H4 (cell line): Measurements from ENCODE around the gene TRPV5. TPM values are rescaled to one million over a fixed set of nuclear protein-coding genes. Genes with fewer than 3 reads are reported as not detected.

Source experiments
- DNase-seq: peaks from one replicate; pipeline ENCODE4 v3.0.0-alpha.2; 2015; ENCODE audit warnings: low spot score
- total RNA-seq: library from RNA; depleted of rRNA; stranded (reverse); fragments of >200 nt; shearing (Covaris generic); gene quantifications from 2 replicates; pipeline ENCODE4 v1.2.3, GENCODE V29; 2014

Gene TRPV5
- total RNA-seq, 1 experiment from 2014 or later = not detected

DNA sequence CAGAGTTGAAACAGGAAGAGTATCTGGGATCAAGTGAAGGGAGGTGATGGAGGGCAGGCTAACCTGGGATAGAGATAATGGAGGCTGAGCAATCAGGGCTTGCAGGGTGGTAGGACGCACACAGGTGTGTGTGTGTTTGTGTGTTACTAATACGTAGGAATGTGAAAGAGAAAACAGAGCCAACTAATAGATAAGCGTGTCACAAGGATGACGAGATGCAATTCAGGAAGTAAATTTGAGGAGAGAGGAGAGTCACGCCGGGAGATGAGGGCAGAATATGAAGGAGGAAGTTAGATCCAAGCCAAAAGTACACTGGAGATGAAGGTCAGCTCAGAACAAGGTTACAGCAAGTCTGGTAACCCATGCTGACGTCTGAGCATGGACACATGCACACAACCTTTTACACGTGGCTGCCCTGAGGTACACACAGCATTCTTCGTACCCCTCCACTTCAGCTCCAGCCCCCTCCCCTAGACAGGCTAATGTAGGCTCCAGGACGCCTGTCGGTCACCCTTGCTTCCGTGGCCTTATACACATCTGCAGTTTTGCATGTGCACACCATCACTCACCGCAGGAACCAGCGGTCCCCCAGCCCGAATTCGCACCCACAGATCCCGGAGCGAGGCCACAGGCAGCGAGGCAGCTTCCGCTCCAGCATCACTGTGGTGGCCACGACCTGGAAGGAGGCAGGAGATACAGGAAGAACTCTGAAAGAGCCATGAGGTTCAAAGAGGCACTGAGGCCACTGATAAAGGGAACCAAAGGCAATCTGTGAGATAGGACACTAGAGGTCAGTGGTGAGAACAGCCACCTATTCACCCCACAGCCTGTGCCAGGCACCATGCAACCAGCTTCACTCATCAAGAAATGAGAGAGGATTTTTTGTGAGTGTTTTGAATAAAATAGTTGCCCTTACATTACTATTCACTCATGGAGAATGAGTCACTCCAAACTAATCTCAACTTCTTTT is 24.3 kb downstream of the TRPV5 start:
- no peak for DNase-seq

DNA sequence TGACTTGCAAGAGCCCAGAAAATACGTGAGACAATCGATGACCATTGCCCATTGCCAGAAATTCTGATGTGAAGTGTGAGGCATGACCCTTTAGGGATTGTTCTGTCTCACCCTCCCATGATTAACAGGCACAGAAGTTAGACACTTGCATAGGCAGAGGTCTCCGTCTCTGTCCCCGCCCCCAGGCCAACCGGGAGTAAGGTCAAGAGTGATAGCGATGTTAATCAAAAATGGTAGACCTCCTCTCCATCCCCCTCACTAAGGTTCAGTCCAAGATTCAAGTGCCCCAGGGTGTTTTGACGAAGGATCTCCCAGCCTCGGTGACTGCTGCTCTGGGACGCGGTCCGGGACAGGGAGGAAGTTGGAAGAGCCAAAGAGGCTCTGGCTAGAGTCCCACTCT is 25.3 kb downstream of the TRPV5 start:
- DNase-seq = no peak

DNA sequence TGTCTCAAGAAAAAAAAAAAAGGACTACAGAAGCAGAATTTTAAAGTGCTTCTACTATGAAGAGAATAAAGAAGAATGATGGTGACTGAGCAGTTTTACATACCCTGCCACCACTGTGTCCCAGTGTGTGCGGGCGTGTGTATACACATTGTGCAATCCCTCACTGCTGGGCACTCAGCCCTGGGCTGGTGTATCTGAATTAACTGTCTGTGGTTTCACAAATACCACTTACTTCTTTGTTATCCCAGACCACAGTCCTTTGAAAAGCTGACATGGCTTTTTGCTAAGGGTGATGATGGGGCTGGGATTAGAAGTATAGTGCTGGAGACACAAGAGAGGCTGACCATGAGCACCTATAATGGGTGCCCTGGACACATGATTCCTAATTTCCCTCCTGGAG is 26.9 kb downstream of the TRPV5 start:
- no peak for DNase-seq

DNA sequence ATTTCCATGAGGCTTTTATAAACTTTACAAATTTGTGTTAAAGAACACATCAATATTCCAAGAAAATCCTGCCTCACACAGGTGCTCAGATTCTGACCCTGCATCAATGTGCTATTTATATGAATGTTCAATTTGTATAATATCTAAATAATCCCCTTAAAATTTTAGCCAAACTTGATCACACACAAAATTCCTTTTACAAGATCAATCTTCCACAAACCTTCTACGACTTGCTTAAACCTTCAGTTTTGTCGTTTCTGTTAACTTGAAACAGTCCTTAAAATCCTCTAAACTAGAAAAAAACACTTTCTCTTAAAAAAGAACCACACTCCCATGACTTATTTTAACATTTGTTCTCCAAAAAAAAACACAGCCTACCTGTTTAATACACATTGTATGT is 27.8 kb downstream of the TRPV5 start:
- DNase-seq = no peak

DNA sequence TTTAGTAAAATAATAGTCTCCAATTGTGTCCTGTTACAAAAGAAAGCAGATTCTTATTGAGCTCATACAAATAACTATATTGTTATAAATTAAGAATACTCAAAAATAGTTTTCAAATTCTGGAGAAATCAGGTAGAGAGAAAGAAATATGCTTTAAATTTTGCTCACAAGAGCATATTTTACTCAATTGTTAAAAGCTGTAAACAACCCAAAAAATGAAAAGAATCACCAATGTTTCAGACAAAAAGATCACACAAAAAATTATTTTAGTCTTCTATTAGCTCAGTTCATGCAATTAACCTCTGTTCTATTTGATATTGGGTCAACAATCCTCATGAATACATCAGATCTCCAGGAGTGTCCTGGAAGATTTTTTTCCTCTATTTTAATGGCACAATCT is 29.4 kb downstream of the TRPV5 start:
- no peak for DNase-seq

DNA sequence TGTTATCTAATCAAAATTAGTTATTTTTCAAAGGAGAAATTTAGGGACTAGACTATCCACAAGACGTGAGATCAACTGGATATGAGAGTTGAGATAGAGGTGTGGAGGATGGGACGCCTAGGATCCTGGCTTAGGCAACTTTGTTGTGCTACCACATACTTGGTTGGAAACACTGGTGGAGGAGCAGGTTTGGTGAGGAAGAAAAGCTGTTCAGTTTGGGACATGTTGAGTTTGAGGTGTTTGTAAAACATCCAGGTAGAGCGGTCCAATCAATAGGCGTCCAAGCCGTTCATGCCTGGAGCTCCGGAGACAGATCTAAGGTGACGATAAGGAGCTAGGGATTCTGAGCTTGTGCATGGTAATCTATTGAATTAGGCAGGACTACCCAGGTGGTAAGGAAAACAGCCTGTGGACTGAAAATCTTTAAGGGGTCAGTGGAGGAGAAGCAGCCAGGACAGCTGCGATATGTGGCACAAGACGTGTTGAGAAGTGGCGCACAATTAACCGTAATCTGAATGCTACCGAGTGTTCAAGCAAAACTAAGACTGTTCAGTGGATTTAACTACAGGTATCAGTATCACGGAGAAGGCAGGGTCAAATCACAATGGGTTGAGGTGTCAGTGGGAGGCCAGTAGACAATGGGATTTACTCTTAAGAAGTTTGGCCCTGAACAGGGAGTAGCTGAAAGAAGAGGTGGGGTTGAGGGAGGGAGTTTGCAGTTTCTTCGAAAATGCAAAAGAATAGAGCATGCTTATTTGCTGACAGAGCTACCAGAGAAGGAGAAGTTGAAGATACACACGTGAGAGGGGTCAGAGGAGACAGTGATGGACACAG is 31.9 kb downstream of the TRPV5 start:
- DNase-seq = no peak

DNA sequence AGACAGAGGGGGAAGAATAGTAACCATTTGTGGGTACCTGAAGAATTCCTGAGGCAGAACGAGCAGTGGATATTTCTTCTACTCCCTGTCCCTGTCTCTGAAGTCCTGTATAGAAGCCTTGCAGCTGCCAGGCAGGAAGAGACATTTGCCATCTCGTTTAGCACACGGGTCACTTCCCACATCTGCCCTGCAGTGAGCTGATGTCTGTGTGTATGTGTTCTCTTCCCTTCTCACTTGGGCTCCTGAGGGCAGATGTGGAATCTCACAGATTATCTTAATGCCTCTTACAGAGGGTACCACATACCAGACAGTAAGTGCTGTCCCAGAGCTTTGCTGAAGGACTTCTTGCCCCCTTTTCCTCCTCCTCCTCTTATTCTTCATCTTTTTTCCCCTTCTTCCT is 33.9 kb downstream of the TRPV5 start:
- DNase-seq = no peak

DNA sequence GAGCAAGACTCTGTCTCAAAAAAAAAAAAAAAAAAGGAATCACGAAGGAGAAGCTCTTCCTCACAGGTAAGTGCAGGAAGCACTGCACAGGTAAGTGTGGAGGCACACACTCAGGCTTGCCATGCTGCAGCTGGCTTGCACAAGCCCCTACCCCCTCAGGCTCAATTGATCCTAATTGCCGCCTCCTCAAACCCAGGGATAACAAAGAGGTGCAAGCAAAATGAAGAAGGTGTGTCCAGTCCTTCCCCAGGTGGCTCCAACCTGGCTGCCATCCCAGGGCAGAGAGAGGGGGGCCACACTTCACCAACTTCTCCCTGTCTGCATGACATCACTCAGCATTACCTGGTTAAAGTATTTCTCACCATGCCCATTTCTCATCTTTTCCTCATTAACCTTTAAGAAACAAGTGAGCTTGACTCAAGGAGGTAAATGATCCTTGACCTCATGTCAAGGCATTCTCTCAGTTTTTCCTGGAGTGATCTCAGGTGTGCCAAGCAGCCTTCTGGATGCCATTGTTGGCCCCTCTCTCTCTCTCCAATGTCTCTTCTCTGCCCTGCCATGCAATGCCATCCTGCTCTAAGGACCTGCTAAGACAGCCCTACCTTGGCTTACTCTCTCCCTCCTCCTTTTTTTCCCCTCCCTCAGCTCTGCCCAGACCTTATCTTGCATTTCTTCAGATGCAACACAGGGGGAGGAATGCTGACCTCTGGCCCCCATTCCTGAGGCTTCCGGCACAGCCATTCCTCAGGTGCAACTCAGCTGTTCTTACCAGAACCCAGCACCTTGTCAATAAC is 35.0 kb downstream of the TRPV5 start:
- no peak for DNase-seq

DNA sequence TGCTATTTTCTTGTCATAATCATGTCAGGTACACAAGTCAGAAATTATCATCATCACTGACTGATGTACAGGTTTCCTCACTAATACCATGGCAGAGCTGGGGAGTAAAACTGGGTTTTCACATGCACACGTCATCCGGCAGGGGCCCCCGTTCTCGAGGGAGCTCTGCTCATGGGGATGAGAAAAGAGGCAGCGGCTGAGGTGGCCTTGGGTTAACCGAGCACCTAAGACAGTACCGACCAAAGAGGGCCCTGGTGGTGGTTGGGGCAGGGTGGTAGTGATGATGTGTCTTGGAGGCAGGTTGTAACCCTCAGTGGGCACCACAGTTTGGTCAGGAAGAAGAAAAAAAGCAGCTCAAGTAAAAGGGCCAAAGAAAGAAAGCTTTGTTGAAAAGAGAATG is 35.9 kb downstream of the TRPV5 start:
- DNase-seq = no peak

DNA sequence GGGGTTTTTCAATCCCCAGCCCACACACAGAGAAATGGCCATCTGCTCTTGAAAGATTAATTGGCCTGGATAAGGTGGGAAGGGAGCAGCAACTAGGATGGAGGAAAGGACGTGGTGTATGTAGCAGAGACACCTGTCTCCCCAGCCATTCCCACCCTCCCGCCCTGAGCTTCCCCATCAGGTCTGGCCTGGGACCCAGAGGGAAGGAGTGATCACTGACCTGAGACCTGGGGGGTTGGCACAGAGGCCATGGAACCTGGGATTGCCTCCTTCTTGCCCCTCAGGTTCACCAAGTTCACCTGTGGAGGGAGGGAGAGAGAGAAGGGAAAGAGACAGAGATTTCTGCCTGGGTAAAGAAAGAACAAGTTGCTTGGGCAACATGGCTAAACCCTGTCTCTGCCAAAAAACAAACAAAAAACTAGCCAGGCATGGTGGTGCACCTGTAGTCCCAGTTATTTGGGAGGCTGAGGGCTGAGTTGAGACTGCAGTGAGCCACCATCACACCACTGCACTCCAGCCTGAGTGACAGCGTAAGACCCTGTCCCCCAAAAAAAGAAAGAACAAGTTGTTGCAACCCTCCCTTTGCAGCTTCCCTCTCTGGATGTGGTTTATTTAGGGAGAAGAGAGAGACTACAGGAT is 36.7 kb downstream of the TRPV5 start:
- no peak for DNase-seq

DNA sequence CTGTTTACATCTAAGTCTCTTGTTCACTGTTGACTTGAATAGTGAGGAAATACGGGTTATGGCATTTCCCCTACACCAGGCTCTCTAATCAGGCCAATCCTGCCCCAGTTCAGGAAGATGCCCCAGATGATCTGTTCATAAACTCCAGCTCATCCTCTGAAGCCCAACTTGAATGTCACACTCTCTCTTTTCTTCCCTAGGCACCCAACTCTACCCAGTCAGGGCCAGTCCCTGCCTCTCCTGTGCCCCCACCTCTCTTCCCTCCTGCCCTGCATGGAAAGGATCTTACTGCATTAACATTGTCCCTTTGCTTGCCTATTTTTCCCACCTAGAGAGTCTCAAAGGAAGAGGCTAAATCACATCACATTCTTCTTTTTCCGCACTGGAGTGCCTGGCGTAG is 37.4 kb downstream of the TRPV5 start:
- no peak for DNase-seq

DNA sequence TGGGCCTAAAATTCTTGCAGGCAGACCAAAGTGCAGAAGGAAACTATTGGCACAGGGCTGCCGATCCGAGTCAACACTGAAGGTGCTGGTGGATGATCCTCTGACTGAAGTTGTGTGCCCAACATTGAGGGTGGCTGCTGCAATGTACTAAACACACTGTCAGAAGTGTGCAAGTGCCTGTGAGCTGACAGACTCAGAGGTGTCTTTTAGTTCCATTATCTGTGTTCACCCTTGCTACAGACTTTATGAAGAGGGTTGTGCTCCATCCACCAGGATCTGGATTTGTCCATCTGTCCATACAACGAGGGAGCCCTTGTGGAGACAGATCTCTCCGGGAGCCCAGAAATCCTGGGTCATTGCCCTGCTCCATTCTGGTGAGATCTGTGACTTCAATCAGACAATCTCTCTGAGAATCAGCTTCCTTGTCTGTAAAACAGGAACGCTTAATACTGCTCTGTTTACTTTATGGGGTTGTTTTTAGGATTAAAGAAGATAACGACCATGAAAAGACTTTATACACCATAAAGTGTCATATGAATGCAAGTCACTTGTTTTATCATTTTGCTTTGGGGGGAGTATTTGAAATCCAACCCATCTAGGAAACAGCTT is 38.5 kb downstream of the TRPV5 start:
- DNase-seq = no peak

DNA sequence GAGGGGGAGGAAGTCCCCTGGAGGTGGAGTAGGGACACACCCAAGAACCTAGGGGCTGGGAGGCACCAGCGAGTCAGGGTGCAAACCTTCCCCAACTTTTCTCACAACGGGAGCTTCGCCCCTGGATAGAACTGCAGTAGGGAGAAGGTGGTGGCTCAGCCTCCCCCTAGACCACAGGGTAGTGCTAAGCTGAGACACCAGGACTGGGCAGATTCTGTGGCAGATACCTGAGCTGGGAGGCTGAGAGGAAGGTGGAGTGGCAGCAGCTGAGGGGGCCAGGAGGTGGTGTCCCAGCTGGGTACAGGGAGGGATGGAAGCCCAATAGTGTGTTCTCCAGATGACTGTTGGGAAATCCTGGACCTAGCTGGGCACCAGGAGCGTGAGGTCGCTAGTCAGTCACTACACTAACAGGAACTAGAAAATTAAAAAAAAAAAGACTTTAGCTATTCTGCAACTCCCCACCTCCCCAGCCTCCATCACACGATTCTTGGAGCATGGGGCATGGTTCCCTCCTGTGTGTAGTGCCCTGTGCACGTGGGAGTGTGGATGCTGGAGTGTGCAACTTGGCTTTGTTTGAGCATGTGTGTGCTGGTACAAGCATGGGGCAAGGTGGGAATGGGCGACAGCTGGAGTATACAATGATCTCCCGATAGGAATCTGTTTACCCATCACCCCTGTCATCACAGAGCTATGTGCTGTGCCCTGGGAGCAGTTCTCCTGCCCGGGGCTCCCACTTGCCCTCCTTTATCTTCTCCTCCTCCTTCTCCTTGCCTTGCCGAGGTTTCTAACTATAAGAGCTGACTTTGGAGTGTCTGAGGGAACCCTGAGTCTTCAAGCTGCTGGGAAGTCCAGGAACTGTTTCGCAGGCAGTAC is 39.2 kb downstream of the TRPV5 start:
- no peak for DNase-seq

DNA sequence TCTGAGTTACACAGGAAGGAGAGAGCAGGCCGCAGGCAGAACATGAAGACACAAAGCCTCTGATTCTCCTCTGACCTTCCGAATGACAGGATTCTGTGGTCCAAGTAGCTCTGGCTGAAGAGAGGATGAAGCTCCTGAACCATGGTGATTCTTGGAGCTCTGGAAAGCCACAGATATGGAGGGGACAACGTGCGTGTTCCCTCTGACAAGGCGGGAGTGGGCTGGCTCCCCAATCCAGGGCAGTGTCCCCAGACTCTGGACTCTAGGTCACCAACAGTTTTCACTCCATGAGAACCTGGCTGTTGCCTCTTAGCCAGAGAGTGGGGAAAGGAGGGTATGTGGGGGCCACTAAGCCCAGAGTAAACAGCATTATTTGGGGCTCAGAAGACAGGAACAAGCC is 40.6 kb downstream of the TRPV5 start:
- DNase-seq = no peak

DNA sequence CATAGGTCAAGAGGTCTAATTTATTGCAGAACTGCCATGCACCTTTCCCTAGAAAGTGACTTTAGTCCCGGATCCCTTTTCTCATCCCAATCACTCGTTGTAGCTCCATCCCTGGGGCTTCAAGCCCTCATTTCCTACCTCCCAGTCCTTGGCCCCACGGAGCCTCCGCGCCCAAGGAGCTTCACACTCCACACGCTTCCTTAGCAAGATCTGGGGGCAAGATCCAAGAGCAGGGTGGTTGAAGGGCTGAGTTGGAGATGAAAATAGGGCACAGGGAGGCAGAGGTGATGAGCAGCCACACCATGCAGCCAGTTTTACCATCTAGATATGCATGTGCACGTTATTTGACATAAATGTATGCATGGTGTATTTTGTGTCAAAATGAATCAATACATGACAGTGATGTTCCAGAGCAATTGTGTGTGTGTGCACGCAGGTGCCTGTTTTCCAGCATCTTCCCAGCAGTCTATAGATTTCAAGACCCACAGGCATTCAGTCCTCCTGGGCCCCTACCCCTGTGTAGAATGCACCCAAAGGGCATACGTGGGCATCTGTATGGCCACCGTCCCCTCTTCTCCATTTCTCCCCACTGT is 42.0 kb downstream of the TRPV5 start:
- DNase-seq = no peak

DNA sequence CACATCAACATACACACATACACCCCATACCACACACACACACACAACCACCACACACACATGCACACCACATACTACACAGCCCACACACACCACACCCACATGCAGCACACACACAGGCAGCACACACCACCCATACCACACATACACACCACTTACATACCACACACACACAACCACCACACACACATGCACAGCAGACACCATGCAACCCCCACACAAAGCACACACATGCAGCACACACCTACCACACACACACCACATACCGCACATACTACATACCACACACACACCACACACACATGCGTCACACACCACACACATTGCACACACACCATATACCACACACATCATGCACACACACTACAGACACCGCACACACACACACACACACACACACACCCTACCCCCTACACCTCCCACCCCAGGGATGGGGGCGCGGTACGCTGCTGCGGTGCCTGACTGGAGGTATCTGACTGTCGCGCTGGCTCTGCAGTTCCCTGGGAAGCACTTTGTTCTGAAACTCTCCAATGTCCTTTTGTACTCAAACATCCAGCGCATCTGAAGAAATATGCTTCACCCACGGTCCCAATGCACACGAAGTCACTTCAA is 42.6 kb downstream of the TRPV5 start:
- no peak for DNase-seq

DNA sequence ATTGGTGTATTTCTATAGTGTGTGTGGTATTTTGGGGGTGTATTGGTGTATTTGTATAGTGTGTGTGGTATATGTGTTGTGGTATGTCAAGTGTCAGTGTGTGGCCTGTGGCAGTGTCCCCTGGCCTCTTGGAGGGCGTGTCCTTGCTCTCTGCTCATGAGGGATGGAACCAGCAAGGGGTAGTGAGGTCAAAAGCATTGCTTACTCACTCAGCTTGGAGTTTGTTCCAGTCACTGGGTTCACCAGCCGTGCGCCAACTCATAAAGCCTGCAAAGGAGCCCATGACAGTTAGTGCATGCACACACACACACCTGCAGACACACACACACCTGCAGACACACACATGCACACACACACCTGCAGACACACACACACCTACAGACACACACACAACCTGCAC is 43.7 kb downstream of the TRPV5 start:
- no peak for DNase-seq

DNA sequence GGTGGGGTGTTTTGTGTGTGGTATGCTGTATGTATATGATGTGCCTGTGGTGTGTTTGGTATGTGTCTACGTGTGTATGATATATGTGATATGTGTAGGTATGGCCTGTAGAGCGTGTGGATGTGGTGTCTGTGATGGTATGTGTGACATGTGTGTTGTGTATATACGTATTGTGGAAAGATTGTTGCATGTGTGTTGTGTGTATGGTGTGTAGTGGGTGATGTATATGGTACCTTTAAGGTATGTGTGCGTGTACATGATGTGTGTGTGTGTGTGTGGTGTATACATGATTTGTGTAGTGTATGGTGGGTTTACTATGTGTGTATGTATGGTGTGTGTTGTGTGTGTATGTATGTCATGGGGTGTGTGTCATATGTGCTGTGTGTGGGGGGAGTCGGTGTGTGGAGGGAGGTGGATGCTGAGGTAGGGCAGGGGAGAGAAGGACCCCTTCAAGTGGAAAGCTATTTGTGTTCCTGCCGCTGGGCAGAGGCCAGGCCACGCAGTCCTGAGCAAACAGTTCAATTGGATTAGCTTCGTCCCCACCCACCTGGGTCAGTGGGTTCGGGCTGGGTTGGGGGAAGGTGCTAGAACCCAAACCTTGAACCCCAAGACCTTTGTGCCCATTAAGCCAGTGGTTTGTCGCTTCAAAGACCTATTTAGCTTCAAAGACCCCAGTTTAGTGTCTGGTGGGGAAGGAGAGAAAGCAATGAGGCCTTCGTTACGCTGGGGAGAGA is 46.1 kb downstream of the TRPV5 start:
- DNase-seq = no peak

DNA sequence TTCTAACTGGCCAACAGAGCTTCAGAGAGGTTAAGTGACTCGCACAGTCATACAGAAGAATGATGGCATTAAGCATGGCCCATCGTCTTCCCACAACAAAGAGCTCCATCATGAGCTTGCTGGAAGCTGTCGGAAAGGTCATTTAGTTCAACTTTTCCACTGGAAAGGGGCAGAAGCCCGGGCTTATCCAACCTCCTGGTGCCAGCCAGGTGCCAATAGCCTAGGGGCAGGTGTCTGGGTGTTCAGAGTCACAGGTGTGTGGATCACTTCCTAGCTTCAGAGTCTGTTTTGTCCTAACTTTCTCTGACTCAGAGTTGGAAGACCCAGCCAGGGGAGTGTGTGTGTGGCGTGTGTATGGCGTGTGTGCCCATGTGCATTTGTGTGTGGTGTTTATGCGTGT is 46.7 kb downstream of the TRPV5 start:
- no peak for DNase-seq
